Raji (cell line): Measurements from ENCODE around the gene RILPL2.

Source experiments
- POLR2A ChIP-seq: IDR thresholded peaks from 2 replicates; pipeline ENCODE4 v1.6.1; 2011; ENCODE audit warnings: low read depth, low read length, control low read depth; ENCODE audit not compliant: insufficient read depth

Gene RILPL2

GRCh38 chr12:123436017-123436964, at the start of gene RILPL2:
Gene RILPL2 (minus strand): TSS chr12:123436684. CDS start chr12:123436420, 264 bp downstream.
- TF ChIP-seq POLR2A, result peak; percentile 68

- no peak for TF ChIP-seq POLR2A
These were observed 49.3 kb upstream of the RILPL2 start for GRCh38 chr12:123485756-123486155.

- no peak for TF ChIP-seq POLR2A
These were observed 47.2 kb upstream of the RILPL2 start for GRCh38 chr12:123483602-123484248.

- no peak for TF ChIP-seq POLR2A
These were observed 46.4 kb upstream of the RILPL2 start for GRCh38 chr12:123482876-123483275.

- no peak for TF ChIP-seq POLR2A
These were observed 43.1 kb upstream of the RILPL2 start for GRCh38 chr12:123479442-123480180.

GRCh38 chr12:123478762-123479161, 42.3 kb upstream of the RILPL2 start:
- TF ChIP-seq POLR2A, result no peak

GRCh38 chr12:123478069-123478468, 41.6 kb upstream of the RILPL2 start:
- no peak for TF ChIP-seq POLR2A

GRCh38 chr12:123475246-123475703, 38.8 kb upstream of the RILPL2 start:
- no peak for TF ChIP-seq POLR2A

GRCh38 chr12:123474485-123475245, 38.2 kb upstream of the RILPL2 start:
- no peak for TF ChIP-seq POLR2A

- TF ChIP-seq POLR2A, result no peak
These were observed 36.0 kb upstream of the RILPL2 start for GRCh38 chr12:123472438-123472849.

GRCh38 chr12:123471374-123472068, 35.0 kb upstream of the RILPL2 start:
- TF ChIP-seq POLR2A, result no peak

- TF ChIP-seq POLR2A, result no peak
These were observed 33.5 kb upstream of the RILPL2 start for GRCh38 chr12:123469978-123470377.

- no peak for TF ChIP-seq POLR2A
These were observed 32.3 kb upstream of the RILPL2 start for GRCh38 chr12:123468786-123469185.

GRCh38 chr12:123465084-123465483, 28.6 kb upstream of the RILPL2 start:
- no peak for TF ChIP-seq POLR2A

- peak; percentile 77 for TF ChIP-seq POLR2A
These were observed 21.7 kb upstream of the RILPL2 start, which contains the start of gene SNRNP35 for GRCh38 chr12:123457980-123458779. Gene SNRNP35 (plus strand): TSS chr12:123458139. CDS start chr12:123465541, 7,402 bp downstream.
